NCI-H774 (cell line): Measurements from ENCODE around the gene C10orf120.

Experiments
- DNase-seq: peaks from one replicate; lab custom pipeline; 2025; lab: John Stamatoyannopoulos, UW

The C10orf120 gene

GRCh38 chr10:122699796-122700455, at the start of gene C10orf120:
Gene C10orf120, minus strand, starts transcription at chr10:122699846. Its CDS starts 56 bp downstream, at chr10:122699790.
- DNase-seq, result no peak

DNA sequence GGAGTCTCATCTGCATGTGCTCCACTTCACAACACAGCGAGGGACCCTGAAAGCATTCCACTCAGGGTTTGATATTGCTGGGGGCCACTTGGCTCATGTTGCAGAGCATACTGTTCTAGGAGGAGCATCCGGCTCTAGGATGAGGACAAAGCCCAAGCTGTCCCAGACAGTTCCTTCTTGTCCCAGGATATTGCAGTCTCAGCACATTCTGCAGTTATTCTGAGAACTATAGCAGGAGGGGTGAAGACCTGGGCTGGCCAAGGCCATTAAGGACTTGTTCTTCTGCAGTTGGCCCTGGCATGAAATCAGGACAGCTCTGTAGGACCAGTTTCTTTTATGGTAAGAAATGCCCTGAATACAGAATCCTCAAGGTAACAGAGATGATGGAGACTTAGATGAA, 48.9 kb upstream of the C10orf120 start:
- no peak for DNase-seq

DNA sequence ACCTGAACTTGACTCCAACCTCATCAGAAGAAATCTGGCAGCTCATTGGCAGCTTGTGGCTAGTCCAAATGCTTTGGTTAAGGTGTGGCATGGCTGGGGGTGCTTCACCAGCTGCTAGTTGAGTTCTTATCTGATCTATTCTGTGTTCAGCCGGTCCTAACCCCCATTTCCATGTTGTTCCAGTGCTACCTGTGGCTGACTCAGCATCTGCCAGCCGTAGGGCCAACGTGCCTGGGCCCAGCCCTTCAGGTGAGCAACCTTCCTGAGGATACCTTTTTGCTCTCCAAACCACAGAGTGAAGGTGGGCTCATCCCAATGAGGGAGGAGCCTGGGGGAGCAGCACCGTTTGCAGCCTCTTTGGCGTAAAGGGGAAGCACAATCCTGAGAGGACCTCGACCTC, 46.8 kb upstream of the C10orf120 start:
- DNase-seq, result no peak

- DNase-seq, result no peak
These were observed 44.6 kb upstream of the C10orf120 start for GRCh38 chr10:122744257-122744656.

DNA sequence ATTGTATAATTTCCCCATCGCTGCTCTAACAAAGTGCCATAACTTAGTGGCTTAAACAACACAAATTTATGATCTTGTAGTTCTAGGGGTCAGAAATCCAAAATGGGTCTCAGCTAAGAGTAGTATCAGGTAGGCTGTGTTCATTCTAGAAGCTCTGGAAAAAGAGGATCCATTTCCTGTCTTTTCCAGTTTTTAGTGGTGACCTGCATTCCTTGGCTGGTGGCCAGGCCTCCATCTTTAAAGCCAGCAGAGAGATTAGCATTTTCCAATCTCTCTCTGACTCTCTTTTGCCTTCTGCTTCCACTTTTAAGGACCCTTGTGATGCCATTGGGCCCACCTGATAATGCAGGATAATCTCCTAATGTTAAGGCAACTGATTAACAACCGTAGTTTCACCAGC, 41.0 kb upstream of the C10orf120 start:
- DNase-seq, result no peak

- no peak for DNase-seq
These were observed 38.4 kb upstream of the C10orf120 start for GRCh38 chr10:122738031-122738430.

DNA sequence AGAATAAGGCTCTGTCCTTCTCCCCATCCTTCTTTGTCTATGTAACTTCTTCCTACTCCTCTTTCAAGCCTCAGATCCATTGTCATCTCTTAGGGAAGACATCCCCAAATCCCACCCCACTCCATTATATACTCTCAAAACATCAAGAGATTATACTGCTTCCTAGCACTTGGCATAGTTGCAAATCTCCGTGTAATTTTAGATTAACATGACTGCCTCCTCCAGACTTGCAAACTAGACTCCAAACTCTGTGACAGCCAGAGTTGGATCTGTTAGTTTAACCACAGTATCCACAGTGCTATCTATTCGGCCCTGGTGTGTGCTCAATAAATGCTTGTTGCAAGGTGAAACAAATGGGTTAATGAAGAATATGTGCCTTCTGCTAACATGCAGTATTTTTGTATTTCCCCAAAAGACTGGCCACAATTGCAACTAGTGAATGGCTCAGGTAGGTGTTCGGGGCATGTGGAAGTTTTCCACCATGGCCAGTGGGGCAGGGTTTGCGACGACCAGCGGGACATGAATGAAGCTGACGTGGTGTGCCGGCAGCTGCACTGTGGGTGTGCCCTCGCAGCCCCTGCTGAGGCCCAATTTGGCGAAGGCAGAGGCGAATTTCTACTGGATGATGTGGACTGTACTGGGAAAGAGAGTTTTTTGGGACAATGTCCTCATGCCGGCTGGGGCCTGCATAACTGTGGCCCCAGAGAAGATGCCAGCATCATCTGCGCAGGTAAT, 34.5 kb upstream of the C10orf120 start:
- DNase-seq, result no peak

- DNase-seq, result no peak
These were observed 33.8 kb upstream of the C10orf120 start for GRCh38 chr10:122733443-122733842.

GRCh38 chr10:122730238-122730637, 30.6 kb upstream of the C10orf120 start:
- DNase-seq, result no peak

- DNase-seq, result no peak
These were observed 29.5 kb upstream of the C10orf120 start for GRCh38 chr10:122729126-122729525.

- DNase-seq, result no peak
These were observed 27.8 kb upstream of the C10orf120 start for GRCh38 chr10:122727426-122727825.

GRCh38 chr10:122725768-122726167, 26.1 kb upstream of the C10orf120 start:
- no peak for DNase-seq

DNA sequence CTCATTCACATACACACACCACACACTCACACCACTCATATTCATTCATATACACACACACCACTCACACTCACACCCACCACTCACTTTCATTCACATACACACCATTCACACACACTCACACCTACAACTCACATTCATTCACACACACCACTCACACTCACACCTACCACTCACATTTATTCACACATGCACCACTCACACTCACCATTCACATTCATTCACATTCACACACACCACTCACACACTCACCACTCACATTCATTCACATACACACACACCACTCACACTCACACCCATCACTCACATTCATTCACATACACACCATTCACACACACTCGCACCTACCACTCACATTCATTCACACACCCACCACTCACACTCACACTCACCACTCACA, 25.4 kb upstream of the C10orf120 start:
- no peak for DNase-seq

DNA sequence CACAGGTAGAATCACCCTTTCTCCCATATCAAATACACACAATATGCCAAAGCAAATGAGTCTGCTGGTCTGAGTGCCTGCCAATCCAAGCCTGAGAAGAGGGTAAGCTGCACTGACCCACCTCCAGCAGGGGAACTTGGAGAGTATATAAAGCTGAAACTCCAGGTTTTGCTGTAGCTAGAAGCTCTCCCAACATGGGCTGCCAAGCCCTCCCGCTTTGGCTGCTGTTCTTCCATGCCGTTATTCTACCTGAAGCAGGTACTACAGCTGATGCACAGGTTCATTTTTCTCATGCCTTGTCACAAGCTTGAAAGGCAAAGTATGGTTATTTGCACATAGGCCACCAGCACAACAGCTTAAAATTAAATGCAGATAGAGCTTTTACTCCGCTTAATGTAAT, 21.5 kb upstream of the C10orf120 start:
- DNase-seq, result no peak

DNA sequence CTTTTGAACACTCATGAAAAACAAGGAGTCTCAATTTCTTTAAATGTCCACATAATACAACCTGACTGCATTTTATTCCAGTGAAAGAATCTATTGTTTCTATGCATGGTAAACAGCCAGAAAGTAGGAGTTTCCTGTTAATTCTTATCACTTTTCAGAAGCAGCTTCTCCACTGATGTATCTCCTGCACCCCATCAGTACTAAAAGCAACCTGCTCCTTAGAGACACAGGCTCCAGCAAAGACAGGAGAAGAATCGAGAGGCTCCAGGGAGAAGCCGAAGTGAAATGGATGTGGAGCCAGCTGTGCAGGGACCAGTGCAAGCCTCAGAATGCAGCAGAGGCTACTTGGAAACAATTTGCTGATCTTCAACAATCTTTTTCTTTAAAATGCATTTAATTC, 16.4 kb upstream of the C10orf120 start:
- no peak for DNase-seq

GRCh38 chr10:122715576-122715975, 15.9 kb upstream of the C10orf120 start:
- no peak for DNase-seq

GRCh38 chr10:122713091-122713885, 13.6 kb upstream of the C10orf120 start:
- DNase-seq, result no peak

GRCh38 chr10:122710576-122710975, 10.9 kb upstream of the C10orf120 start:
- no peak for DNase-seq

DNA sequence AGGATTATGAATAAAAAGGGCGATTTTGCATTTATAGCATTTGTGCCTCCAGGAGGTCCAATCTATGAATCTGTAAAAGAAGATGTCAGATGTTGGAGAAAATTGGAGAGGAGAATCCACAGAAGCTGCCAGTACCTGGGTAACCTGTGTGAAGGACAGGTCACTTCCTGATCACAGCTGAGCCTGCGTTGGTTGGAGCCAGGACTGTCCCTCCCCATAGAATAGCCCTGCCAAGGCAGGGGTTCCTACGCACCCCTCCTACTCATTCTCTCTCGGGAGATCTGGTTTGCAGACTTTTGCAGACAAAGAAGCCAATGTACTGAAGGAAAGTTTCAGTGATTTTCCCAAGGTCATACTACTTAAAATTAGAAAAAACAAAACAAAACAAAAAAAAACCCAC, 10.3 kb upstream of the C10orf120 start:
- no peak for DNase-seq

- DNase-seq, result no peak
These were observed 7.9 kb upstream of the C10orf120 start for GRCh38 chr10:122707535-122707934.

DNA sequence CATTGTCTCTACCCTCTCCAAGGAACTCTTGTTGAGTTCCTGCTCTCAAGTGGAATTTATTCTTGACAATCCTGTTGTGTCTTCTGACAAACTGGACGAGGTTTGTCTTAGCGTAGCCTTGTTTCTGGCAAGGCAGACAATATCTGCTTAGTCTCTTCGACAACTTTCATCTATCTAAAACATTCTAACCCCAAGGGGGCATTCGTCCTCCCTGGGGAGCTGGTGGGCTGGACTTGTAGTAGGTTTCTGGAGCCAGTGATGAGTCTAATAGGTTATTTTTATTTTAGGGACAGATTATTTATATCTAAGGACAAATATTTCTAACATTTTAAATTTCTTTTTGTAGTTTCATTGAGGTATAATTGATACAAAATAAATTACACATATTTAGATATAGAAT, 7.3 kb upstream of the C10orf120 start:
- no peak for DNase-seq

DNA sequence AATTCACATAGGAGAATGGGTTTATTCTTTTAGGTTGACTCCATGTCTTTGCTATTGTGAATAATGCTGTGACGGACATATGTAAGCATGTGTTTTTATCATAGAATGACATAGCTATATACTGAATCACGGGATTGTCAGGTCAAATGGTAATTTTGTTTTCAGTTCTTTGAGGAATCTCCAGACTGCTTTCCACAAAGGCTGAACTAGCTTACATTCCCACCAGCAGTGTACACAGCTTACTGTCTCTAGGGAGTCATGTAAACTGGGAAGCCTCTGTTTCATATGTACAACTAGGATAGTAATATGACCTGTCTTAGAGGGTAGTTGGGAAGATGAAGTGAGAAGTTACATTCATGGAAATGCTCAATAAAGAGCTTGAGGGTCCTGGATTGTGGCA, 6.8 kb upstream of the C10orf120 start:
- DNase-seq, result no peak
